HG03442 (cell line): Measurements from ENCODE around the gene CADM4.
"Not testable (repeated sequence)": the region's sequence is repeated elsewhere in the genome, so short reads cannot be mapped to it uniquely, and the experiment has no call there.

Experiments used
- ATAC-seq: cut with Tn5 transposase; IDR thresholded peaks from one replicate; pipeline ENCODE4 v1.9.1; 2021; ENCODE audit warnings: mild to moderate bottlenecking, moderate library complexity; ENCODE audit not compliant: unreplicated experiment

CADM4 gene, protein sequence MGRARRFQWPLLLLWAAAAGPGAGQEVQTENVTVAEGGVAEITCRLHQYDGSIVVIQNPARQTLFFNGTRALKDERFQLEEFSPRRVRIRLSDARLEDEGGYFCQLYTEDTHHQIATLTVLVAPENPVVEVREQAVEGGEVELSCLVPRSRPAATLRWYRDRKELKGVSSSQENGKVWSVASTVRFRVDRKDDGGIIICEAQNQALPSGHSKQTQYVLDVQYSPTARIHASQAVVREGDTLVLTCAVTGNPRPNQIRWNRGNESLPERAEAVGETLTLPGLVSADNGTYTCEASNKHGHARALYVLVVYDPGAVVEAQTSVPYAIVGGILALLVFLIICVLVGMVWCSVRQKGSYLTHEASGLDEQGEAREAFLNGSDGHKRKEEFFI

DNA sequence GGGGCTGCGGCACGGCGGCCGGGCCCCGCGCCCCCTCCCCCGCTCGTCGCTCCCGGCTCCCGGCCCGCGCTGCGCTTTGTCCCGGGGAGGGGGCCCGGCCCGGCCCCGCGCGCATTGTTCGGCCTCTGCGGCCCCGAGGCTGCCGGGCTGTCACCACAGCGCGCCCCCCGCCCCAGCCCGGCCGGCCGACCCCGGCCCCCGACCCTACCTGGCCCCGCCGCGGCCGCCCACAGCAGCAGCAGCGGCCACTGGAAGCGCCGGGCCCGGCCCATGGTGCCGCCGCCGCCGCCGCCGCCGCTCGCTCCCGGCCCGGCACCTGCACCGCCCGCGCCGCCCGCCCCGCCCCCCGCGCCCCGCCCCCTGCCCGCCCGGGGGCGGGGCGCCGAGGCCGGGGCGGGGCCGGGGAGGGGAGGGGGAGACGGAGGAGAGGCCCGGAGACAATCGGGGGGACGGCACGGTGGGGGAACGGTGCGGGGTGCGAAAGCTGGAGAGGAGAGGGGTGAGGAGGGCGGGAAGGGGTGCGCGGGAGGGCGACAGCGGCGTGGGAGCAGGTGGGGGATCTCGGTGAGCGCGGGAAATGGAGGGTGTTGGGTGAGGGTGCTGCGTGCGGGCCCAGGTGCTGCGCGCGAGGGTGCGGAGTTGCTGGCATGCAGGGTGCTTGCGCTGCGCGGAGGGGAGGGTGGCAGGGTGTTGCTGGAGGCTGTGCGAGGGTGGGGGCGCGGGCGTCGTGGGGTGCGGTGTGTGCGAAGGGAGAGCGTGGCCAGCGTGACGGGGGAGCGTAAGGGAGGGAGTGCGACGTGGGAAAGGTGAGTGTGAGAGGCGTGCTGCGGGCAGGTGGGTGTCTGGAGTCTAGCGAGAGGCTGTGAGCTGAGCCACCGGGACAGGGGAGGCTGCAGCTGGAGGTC, at the start of gene CADM4:
Gene CADM4, minus strand, starts transcription at position 332 of the 905 bp plus-strand sequence. Its CDS starts 60 bp downstream, at position 272.
- ATAC-seq: no peak

DNA sequence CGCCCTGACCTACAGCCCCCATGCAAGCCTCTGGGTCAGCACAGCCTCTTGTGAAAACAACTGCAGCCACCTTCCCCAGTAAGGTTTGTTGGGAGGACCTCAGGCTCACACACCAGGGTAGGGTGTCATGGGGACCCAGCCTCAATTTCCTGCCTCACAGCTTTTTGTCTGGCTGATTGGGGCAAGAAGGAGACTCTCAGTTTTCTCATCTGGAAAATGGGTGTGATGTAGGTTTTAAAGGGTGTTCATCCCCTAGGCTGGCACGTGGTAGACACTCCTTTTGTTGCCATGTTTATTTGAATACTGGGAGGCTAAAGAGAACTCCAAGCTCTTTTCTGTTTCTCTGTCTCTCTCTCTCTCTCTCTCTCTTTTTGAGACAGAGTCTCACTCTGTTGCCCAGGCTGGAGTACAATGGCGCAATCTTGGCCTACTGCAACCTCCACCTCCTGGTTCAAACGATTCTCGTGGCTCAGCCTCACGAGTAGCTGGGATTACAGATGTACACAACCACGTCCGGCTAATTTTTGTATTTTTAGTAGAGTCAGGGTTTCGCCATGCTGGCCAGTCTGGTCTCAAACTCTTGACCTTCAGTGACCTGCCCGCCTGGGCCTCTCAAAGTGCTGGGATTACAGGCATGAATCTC, 48.5 kb upstream of the CADM4 start:
- ATAC-seq: no peak

DNA sequence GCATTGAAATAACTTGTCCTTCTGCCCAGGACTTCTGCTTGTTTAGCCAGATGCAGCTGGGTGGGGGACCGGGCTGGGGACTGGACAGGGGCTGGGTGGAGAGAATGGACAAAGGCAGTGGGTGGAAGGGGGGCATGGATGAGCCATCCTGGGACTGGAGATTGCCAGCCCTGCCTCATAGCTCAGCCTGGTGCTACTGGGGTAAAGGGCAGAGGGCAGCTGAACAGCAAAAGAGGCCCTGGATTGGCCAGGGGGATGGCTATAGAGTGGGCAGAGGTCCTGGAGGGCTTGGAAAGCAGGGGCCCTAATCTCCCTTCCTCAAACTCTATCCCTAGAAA, 48.0 kb upstream of the CADM4 start:
- no peak for ATAC-seq

DNA sequence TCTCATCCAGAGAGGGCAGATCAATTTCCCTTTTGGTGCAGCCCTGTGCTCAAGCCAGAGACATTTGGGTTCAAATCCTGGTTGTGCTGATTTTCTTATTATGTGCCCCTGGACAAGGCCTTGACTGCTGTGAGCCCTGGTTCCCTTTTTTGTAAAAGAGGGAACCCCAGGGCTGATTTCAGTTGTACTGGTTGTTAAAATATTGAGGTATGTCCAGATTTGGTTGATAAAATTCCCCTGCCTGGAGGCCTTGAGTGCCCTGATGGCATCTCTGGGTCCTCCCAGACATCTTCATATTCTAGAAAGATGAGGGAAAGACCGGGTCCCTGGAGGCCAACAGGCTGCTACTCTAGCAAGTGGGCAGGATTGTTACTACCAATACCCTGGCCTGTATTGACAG, 44.7 kb upstream of the CADM4 start:
- ATAC-seq: no peak

DNA sequence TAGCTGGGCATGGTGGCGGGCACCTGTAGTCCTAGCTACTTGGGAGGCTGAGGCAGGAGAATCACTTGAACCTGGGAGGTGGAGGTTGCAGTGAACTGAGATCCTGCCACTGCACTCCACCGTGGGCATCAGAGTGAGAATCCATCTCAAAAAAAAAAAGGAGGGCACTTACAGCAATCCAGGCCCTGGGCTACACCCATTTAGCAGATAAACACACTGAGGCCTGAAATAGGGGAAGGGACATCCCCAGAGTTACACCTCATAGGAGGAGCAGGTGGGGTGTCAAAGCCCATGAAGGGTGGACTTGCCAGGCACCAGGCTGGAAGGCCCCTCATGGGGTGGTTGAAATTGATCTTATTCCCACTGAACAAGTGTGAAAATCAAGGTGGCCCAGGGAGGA, 44.3 kb upstream of the CADM4 start:
- no peak for ATAC-seq

DNA sequence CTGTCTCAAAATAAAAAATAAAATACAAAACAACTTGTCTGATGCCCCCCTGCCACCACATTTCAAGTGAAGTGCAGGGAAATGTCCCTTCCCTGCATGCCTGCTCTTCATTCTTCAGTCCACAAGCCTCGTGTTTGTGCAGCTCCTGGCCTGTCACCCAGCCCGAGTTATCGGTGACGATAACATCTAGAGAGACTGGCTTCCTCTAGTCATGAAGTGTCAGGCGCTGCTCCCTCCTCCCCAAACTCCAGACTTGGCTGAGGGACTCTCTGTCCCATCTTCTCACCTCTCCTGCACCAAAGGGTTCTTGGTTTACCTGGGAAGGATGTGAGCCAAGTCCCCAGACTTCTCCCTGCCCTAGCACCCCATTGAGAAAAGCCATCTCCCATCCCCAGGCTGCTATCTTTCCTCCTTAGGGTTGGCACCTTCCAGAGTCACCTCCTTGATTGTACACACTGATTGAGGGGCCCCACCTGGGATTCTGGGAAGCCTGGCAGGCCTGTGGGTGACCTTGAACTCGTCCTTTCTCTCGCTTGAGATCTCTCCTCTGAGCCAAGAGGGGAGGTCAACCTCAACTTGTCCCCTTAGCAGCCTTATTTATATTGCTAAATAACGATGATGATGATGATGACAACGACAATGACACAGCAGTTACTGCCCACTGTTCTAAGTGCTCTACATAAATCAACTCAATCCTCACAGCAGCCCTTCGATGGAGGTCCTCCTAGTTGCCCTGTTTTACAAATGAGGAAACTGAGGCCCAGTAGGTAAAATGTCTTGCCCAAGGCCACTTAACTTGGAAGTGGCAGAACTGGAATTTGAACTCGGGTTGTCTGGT, 43.4 kb upstream of the CADM4 start:
- ATAC-seq: no peak

DNA sequence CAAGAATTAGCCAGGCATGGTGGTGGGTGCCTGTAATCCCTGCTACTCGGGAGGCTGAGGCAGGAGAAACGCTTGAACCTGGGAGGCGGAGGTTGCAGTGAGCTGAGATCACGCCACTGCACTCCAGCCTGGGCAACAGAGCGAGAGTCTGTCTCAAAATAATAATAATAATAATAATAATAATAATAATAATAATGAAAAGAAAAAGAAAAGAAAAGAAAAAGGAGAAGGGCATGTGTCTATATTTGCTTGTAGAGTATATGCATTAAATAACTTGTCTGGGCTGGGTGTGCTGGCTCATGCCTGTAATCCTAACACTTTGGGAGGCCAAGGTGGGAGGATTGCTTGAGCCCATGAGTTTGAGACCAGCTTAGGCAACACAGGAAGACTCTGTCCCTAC, 42.6 kb upstream of the CADM4 start:
- not testable (repeated sequence) for ATAC-seq

DNA sequence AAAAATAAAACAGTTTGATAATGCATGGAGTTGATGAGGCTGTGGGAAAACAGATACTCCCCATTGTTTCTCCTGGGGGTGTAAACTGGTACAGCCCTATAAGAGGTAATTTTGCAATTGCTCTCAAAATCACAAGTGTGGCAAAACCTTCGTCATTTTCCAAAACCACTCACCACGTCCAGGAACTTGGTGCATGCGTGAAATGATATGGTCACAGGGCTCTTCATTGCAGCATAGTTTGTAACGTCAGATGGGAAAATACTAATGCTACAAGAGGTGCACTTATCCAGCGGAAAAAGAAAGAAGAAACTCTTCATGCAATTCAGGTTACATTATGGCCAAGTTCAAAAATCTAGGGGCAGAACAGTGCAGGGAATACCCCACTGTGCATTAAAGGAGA, 42.2 kb upstream of the CADM4 start:
- no peak for ATAC-seq

DNA sequence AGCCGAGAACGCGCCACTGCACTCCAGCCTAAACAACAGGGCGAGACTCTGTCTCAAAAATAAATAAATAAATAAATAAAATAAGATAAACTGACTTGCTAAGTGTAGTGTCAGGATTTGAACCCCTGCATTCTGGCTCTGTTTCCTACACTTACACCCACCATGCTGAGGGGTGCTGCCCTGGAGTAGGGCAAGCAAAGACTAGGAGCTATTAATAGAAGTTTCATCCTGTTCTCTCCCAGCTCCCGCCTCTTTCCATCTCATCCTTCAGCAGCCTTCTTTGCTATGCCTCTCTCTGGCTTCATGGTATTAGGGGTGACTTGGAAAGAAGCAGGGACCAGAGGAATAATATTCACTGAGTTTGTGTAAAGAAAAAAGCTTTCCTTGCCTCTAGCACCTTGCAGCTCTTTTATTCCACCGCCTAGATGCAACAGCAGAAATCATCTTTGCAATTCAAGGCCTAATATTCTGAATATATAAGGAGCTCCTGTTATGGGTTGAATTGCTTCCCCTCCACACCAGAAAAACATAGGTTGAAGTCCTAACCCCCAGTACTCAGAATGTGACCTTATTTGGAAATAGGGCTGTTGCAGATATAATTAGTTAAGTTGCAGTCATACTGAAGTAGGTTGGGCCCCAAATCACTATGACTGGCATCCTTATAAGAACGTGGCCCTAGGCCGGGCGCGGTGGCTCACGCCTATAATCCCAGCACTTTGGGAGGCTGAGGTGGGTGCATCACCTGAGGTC, 39.0 kb upstream of the CADM4 start:
- ATAC-seq: no peak

DNA sequence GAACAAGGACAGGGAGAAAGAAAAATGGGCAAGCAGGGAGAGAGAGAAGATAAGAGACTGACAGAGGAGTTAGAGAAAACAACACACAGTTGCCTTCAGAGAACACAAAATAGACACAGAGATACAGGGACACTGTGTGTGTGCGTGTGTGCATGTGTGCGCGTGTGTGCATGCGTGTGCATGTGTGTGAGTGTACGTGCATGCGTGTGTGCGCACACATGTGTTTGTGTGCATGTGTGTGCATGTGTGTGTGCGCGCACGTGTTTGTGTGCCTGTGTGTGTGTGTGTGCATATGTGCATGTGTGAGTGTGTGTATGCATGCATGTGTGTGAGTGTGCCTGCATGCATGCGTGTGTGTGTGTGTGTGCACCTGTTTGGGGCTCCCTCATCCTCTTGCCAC, 36.3 kb upstream of the CADM4 start:
- no peak for ATAC-seq

DNA sequence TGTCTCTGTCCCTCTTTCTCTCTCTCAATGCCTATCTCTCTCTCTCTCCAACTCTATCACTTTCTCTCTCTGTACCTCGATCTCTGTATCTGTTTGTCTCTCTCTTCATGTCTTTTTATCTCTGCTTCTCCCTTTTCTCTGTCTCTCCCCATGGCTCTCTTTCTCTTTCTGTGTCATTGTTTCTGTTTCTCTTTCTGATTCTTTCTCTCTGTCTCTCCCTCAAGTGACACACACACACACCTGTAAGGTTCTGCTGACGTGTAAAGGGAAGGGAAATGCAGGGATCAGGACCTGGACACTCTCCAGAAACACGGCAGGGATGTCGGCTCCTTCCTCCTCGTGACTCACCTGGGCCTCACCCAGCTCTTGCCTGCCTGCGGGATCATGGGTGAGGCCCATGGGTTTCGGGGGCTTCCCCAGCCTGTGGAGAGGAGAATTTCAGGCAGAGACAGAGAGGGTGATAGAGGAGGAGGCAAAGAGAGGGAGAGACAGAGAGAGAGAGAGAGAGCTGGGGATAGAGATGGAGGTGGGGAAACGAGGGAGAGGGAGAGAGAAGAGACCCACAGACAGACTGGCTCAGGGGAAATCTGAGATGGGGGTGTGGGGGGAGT, 35.7 kb upstream of the CADM4 start:
- ATAC-seq: no peak

DNA sequence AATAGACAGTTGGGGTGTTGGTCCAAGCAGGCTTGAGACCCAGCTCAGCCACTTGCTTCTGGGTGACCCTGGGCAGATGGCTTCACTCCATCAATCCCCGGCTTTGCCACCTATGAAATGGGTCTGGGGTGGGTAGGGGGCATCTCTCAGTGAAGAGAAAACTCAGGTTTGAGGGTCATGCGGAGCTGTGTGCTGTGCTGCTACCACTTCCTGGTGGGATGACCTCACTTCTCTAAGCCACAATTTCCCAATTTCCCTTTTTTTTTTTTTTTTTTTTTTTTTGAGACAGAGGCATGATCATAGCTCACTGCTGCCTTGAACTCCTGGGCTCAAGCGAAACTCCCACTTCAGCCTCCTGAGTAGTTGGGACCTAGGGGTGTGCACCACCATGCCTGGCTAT, 34.9 kb upstream of the CADM4 start:
- no peak for ATAC-seq

DNA sequence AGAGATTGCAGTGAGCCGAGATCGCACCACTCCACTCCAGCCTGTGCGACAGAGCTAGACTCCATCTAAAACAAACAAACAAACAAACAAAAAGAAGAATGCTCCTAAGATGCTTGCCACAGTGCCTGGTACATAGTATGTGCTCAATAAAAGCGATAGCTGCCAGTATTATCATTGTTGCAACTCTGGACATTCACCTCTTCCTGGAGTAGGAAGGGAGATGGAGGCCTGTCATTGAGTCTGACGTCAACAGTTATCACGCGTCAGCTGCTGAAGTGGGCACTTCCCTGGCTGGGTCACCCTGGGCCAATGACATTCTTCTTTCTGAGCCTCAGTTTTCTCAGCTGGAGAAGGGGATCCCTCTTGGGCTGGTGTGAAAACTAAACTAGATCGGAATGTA, 34.5 kb upstream of the CADM4 start:
- no peak for ATAC-seq

DNA sequence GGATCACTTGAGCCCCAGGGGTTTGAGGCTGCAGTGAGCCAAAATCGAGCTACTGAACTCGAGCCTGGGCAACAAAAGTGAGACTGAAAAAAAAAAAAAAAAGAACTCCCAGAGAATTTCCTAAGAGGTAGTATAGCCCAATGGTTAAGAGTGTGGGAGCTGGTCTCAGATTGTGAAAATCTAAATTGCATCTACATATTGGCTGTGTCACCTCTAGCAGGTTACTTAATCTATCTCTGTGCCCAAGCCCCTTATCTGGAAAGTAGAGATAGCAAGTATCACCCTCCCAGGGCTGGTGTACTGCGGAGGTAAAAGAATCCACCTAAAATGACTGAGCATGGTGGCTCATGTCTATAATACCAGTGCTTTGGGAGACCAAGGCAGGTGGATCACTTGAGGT, 34.0 kb upstream of the CADM4 start:
- ATAC-seq: no peak

DNA sequence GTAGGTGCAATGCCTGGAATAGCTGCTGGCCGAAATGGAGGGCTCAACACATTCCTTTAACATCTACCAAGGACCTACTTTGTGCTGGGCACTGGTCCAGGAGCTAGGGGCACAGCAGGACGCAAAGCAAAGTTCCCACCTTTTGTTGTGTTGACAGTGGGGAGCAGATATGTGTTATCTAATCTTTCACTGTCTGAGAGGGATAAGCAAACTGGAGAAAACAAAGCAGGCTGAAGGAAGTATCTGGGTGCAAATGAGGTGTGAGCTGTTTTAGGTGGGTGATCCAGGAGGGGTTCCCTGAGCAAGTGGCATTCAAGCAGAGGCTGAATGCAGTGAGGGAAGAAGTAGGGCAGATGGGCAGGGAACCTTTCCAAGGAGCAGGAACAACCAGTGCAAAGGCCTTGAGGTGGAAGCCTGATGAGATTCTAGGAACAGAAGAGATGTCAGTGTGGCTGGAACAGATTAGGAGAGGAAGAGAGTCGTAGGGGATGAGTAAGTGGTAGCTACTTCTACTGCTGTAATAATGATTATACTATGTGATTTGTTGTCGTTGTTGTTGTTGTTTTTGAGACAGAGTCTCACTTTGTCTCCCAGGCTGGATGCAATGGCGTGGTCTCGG, 32.5 kb upstream of the CADM4 start:
- no peak for ATAC-seq

DNA sequence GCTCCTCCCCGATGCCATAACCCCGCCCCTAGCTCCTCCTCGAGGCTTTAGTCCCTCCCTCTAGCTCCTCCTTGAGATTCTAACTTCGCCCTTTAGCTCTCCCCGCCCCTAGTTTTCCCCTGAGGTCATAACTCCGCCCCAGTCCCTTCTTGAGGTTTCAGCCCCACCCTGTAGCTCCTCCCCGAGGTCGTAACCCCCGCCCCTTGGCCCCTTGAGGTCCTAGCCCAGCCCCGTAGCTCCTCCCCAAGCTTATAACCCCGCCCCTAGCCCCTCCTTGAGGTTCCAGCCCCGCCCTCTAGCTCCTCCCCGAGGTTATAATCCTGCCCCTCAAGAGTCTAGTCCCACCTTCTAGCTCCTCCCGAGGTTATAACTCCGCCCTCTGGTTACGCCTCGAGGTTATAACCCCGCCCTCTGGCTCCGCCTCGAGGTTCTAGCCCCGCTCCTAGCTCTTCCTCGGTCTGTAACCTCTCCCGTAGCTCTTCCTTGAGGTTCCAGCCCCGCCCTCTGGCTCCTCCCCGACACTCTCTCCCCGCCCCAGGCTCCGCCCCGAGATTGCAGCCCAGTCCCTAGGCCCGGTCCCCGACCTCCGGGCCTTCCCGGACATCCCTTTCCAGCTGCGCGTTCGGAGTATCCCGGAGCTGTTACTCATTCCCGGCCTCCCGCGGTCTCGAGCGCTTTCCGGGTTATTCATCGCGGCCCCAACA, 28.9 kb upstream of the CADM4 start:
- ATAC-seq: peak; percentile 82

DNA sequence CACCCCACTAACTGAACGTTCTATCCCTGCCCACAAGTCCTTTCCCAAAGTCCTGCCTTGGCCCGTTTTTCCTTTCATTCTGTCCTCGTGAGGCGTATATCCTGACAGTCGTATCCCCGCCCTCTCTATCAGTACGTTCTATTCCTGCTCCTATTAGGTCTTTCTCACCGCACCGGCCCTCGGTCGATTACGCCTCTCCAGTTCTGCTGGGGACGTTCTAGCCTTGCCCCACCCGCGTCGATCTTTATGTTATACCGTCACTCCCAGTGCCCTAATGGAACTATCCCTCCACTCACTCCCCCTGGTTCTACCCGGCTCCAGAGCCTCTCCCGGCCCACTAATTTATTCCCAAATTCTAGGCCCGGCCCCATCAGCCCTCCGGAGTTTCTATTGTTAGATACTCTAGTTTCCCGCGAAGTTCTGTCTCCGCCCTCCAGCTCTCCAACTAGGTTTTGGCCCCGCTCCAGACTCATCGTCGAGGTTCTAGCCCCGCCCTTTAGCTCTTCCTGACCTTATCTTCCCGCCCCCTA, 28.3 kb upstream of the CADM4 start:
- ATAC-seq: no peak

DNA sequence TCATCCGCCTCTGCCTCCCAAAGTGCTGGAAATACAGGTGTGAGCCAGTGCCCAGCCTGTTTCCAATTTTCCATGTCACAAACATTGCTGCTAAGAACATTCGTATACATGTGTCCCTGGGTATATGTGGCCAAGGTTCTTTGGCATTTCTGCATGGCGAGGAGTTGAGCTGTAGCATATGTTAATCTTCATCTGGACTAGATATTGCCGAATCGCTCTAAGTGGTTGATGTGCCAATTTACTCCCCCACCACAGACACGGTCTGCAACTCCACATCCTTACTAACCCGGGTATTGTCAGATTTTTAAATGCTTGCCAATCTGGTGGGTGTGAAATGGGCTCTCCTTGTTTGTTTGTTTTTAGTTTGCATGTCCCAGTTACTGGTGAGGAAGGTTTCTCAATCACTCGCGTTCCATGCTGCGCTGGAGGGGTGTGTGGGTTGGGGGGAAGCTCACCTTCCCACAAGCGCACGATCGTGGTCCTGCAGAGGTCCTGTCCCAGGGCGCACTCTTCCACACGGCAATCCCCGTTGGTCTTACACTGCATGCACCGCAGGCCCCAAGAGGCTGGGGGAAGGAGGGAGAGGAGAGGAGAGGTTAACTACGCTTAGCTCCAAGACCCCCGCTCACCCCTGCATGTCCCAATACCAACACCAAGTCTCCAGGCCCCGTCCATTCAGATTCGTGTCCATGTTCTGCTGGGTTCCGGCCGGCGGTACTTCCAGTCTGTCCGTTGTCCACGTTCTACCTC, 27.7 kb upstream of the CADM4 start:
- ATAC-seq: no peak
